T-helper 2 cell treated with Interferon-gamma antibody and Interleukin-4, amounts not matched to agents 5 μg/mL and 100 μg/mL, for 36 hours (primary cell): Measurements from ENCODE around the gene SERINC3.
"Not testable (repeated sequence)": the region's sequence is repeated elsewhere in the genome, so short reads cannot be mapped to it uniquely, and the experiment has no call there.

Source experiments
- DNase-seq: peaks from one replicate; pipeline ENCODE4 v3.0.0; 2021; ENCODE audit warnings: low spot score
- H3K27ac Mint-ChIP-seq: one replicate; pipeline ENCODE4 v1.8.0; 2021; ENCODE audit warnings: mild to moderate bottlenecking, mixed read lengths
- H3K27me3 Mint-ChIP-seq: one replicate; pipeline ENCODE4 v1.8.0; 2021; ENCODE audit warnings: low read depth, mixed read lengths
- H3K36me3 Mint-ChIP-seq: one replicate; pipeline ENCODE4 v1.8.0; 2021; ENCODE audit warnings: low read depth, mixed read lengths
- H3K4me1 Mint-ChIP-seq: one replicate; pipeline ENCODE4 v1.8.0; 2021; ENCODE audit warnings: low read depth, mixed read lengths
- H3K4me3 Mint-ChIP-seq: one replicate; pipeline ENCODE4 v1.8.0; 2022; ENCODE audit warnings: mild to moderate bottlenecking, moderate library complexity, mixed read lengths
- H3K9me3 Mint-ChIP-seq: one replicate; pipeline ENCODE4 v1.8.0; 2021; ENCODE audit warnings: mixed read lengths

Gene SERINC3

GRCh38 chr20:44521484-44522481, at the start of gene SERINC3:
TSS of gene SERINC3 (minus strand) at chr20:44522070. CDS start at chr20:44521951, 119 bp downstream.
- DNase-seq, result peak; percentile 95
- H3K4me3 Mint-ChIP-seq, result peak within 1 kb of the TSS; percentile 84
- H3K4me1 Mint-ChIP-seq, result peaks cover 25% of the 10 kb centered on the region

GRCh38 chr20:44571362-44571988, 49.6 kb upstream of the SERINC3 start:
- Mint-ChIP-seq H3K4me1 (peaks cover 28% of the 10 kb centered on the region), H3K27me3 (no peaks in the 10 kb centered on the region), H3K36me3 (no peaks in the 10 kb centered on the region), H3K27ac (peak overlapping the region; percentile 14), H3K4me3 (no peak overlapping the region), H3K9me3 (no peaks in the 10 kb centered on the region)
- no peak for DNase-seq

More at GRCh38 chr20:44521484-44522481, at the start of gene SERINC3:
- Mint-ChIP-seq H3K27me3 (no peaks in the 10 kb centered on the region), H3K36me3 (peaks cover 5% of the 10 kb centered on the region), H3K9me3 (no peaks in the 10 kb centered on the region), H3K27ac (peak within 1 kb of the TSS; percentile 92)

GRCh38 chr20:44570367-44570766, 48.5 kb upstream of the SERINC3 start:
- Mint-ChIP-seq H3K27ac (peak overlapping the region; percentile 13), H3K36me3 (no peaks in the 10 kb centered on the region), H3K4me1 (peaks cover 24% of the 10 kb centered on the region), H3K4me3 (no peak overlapping the region), H3K27me3 (no peaks in the 10 kb centered on the region), H3K9me3 (no peaks in the 10 kb centered on the region)
- no peak for DNase-seq

- Mint-ChIP-seq H3K4me3 (no peak overlapping the region), H3K27ac (no peak overlapping the region), H3K36me3 (no peaks in the 10 kb centered on the region), H3K9me3 (no peaks in the 10 kb centered on the region), H3K27me3 (peaks cover 15% of the 10 kb centered on the region), H3K4me1 (peaks cover 12% of the 10 kb centered on the region)
- DNase-seq, result no peak
These were observed 44.9 kb upstream of the SERINC3 start for GRCh38 chr20:44566811-44567210.

- H3K4me3 Mint-ChIP-seq, result no peak overlapping the region
- H3K4me1 Mint-ChIP-seq, result peaks cover 6% of the 10 kb centered on the region
- no peak for DNase-seq
- H3K36me3 Mint-ChIP-seq, result no peaks in the 10 kb centered on the region
- H3K27me3 Mint-ChIP-seq, result peaks cover 17% of the 10 kb centered on the region
- no peaks in the 10 kb centered on the region for H3K9me3 Mint-ChIP-seq
- no peak overlapping the region for H3K27ac Mint-ChIP-seq
These were observed 44.1 kb upstream of the SERINC3 start for GRCh38 chr20:44566018-44566417.

GRCh38 chr20:44561876-44562275, 40.0 kb upstream of the SERINC3 start:
- peaks cover 28% of the 10 kb centered on the region for H3K27me3 Mint-ChIP-seq
- H3K4me3 Mint-ChIP-seq, result no peak overlapping the region
- DNase-seq, result no peak
- no peaks in the 10 kb centered on the region for H3K9me3 Mint-ChIP-seq
- peaks cover 1% of the 10 kb centered on the region for H3K4me1 Mint-ChIP-seq
- H3K27ac Mint-ChIP-seq, result no peak overlapping the region
- no peaks in the 10 kb centered on the region for H3K36me3 Mint-ChIP-seq

GRCh38 chr20:44560818-44561217, 38.9 kb upstream of the SERINC3 start:
- not testable (repeated sequence) for H3K4me1 Mint-ChIP-seq, H3K4me3 Mint-ChIP-seq, H3K9me3 Mint-ChIP-seq, H3K36me3 Mint-ChIP-seq, DNase-seq, H3K27ac Mint-ChIP-seq
- H3K27me3 Mint-ChIP-seq, result peaks cover 28% of the 10 kb centered on the region

GRCh38 chr20:44560229-44560628, 38.4 kb upstream of the SERINC3 start:
- H3K36me3 Mint-ChIP-seq, result no peaks in the 10 kb centered on the region
- DNase-seq, result no peak
- no peak overlapping the region for H3K4me3 Mint-ChIP-seq
- H3K27me3 Mint-ChIP-seq, result peaks cover 28% of the 10 kb centered on the region
- no peaks in the 10 kb centered on the region for H3K4me1 Mint-ChIP-seq
- H3K27ac Mint-ChIP-seq, result no peak overlapping the region
- no peaks in the 10 kb centered on the region for H3K9me3 Mint-ChIP-seq

- H3K4me1 Mint-ChIP-seq, result peaks cover 3% of the 10 kb centered on the region
- peaks cover 25% of the 10 kb centered on the region for H3K27me3 Mint-ChIP-seq
- H3K36me3 Mint-ChIP-seq, result no peaks in the 10 kb centered on the region
- no peaks in the 10 kb centered on the region for H3K9me3 Mint-ChIP-seq
- H3K27ac Mint-ChIP-seq, result no peak overlapping the region
- no peak for DNase-seq
- H3K4me3 Mint-ChIP-seq, result no peak overlapping the region
These were observed 37.4 kb upstream of the SERINC3 start for GRCh38 chr20:44559302-44559701.

- Mint-ChIP-seq H3K27ac (peak overlapping the region; percentile 67), H3K4me3 (peak overlapping the region; percentile 25), H3K4me1 (peaks cover 20% of the 10 kb centered on the region), H3K27me3 (peaks cover 5% of the 10 kb centered on the region), H3K9me3 (no peaks in the 10 kb centered on the region), H3K36me3 (no peaks in the 10 kb centered on the region)
- no peak for DNase-seq
These were observed 31.4 kb upstream of the SERINC3 start for GRCh38 chr20:44552950-44553908.

- no peaks in the 10 kb centered on the region for H3K36me3 Mint-ChIP-seq
- H3K27ac Mint-ChIP-seq, result peak overlapping the region; percentile 67
- peaks cover 6% of the 10 kb centered on the region for H3K27me3 Mint-ChIP-seq
- peak overlapping the region; percentile 25 for H3K4me3 Mint-ChIP-seq
- peaks cover 20% of the 10 kb centered on the region for H3K4me1 Mint-ChIP-seq
- no peaks in the 10 kb centered on the region for H3K9me3 Mint-ChIP-seq
- DNase-seq, result no peak
These were observed 30.7 kb upstream of the SERINC3 start for GRCh38 chr20:44552568-44552949.

GRCh38 chr20:44552050-44552449, 30.2 kb upstream of the SERINC3 start:
- H3K4me3 Mint-ChIP-seq, result no peak overlapping the region
- no peak overlapping the region for H3K27ac Mint-ChIP-seq
- H3K27me3 Mint-ChIP-seq, result peaks cover 10% of the 10 kb centered on the region
- no peaks in the 10 kb centered on the region for H3K9me3 Mint-ChIP-seq
- H3K4me1 Mint-ChIP-seq, result peaks cover 20% of the 10 kb centered on the region
- H3K36me3 Mint-ChIP-seq, result no peaks in the 10 kb centered on the region
- DNase-seq, result no peak

- no peak overlapping the region for H3K4me3 Mint-ChIP-seq
- H3K27me3 Mint-ChIP-seq, result peaks cover 10% of the 10 kb centered on the region
- DNase-seq, result no peak
- no peak overlapping the region for H3K27ac Mint-ChIP-seq
- H3K4me1 Mint-ChIP-seq, result peaks cover 16% of the 10 kb centered on the region
- no peaks in the 10 kb centered on the region for H3K9me3 Mint-ChIP-seq
- no peaks in the 10 kb centered on the region for H3K36me3 Mint-ChIP-seq
These were observed 27.3 kb upstream of the SERINC3 start for GRCh38 chr20:44549123-44549522.
